Measurements from ENCODE around the gene TMEM201.

- no peak for TF ChIP-seq CTCF (IDR thresholded peaks at IDR 0.05; ENCODE audit: borderline replicate concordance, extremely low read depth, low read length, poor library complexity, severe bottlenecking)
- no peak for TF ChIP-seq EZH2 (IDR thresholded peaks at IDR 0.05; ENCODE audit: borderline replicate concordance, low read depth, low read length, severe bottlenecking)
These were observed 17.3 kb downstream of the TMEM201 start for GRCh38 chr1:9605946-9606455.

Measured in DND-41 (cell line).